ENCODE results near the gene SMPD2.

Gene SMPD2

GRCh38 chr6:109421184-109421583, 19.3 kb upstream of the SMPD2 start:
- no peak overlapping the region for H3K4me2 ChIP-seq (ENCODE audit: low read length)
- H3F3A ChIP-seq (ENCODE audit: insufficient read depth, low read length) = no peaks in the 10 kb centered on the region
- no peak for TF ChIP-seq CTCF (IDR thresholded peaks at IDR 0.05; ENCODE audit: low read length)
- TF ChIP-seq EZH2 (IDR thresholded peaks at IDR 0.05; ENCODE audit: borderline replicate concordance, low read length) = no peak
- no peaks in the 10 kb centered on the region for H3K9me3 ChIP-seq (ENCODE audit: low read length)
- no peaks in the 10 kb centered on the region for H4K20me1 ChIP-seq (ENCODE audit: insufficient read depth, low read length)
- H3K27me3 ChIP-seq (ENCODE audit: insufficient read depth, low read length) = no peaks in the 10 kb centered on the region
- H3K79me2 ChIP-seq (ENCODE audit: insufficient read depth, low read length) = no peaks in the 10 kb centered on the region
- H3K4me1 ChIP-seq (ENCODE audit: insufficient read depth, low read length, severe bottlenecking) = no peaks in the 10 kb centered on the region
- H3K9me2 ChIP-seq (ENCODE audit: low read depth, low read length) = no peaks in the 10 kb centered on the region
- H3K9ac ChIP-seq (ENCODE audit: low read length) = no peak overlapping the region
- no peak overlapping the region for H3K4me3 ChIP-seq (ENCODE audit: low read depth, low read length, poor library complexity, severe bottlenecking)
- no peaks in the 10 kb centered on the region for H3K36me3 ChIP-seq (ENCODE audit: insufficient read depth, low read length)
- H2AFZ ChIP-seq (ENCODE audit: low read length) = no peak overlapping the region
- H3K27ac ChIP-seq (ENCODE audit: low read depth, low read length, poor library complexity, severe bottlenecking) = no peak overlapping the region

DNA sequence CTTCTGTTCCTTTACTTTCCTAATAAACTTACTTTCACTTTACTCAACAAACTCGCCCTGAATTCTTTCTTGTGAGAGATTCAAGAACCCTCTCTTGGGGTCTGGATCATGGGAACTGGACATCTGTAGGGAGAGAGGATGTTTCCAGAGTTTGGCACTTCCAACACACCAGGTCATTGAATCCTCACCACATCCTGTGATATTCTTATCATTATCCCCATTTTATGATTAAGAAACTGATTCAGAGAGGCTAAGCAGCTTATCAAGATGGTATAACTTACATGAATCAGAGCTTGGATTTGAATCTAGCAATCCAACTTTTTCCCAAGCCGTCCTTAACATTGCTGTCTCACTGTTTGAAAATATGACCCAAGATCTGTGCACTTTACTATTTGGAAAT, 15.6 kb upstream of the SMPD2 start:
- H4K20me1 ChIP-seq (ENCODE audit: insufficient read depth, low read length) = no peaks in the 10 kb centered on the region
- no peaks in the 10 kb centered on the region for H3K9me3 ChIP-seq (ENCODE audit: low read length)
- no peak overlapping the region for H3K9ac ChIP-seq (ENCODE audit: low read length)
- H3K9me2 ChIP-seq (ENCODE audit: low read depth, low read length) = no peaks in the 10 kb centered on the region
- no peak for TF ChIP-seq CTCF (IDR thresholded peaks at IDR 0.05; ENCODE audit: low read length)
- no peak for TF ChIP-seq EZH2 (IDR thresholded peaks at IDR 0.05; ENCODE audit: borderline replicate concordance, low read length)
- H3K4me2 ChIP-seq (ENCODE audit: low read length) = no peak overlapping the region
- H3K79me2 ChIP-seq (ENCODE audit: insufficient read depth, low read length) = no peaks in the 10 kb centered on the region
- H3K4me1 ChIP-seq (ENCODE audit: insufficient read depth, low read length, severe bottlenecking) = no peaks in the 10 kb centered on the region
- H3K27me3 ChIP-seq (ENCODE audit: insufficient read depth, low read length) = no peaks in the 10 kb centered on the region
- H3K27ac ChIP-seq (ENCODE audit: low read depth, low read length, poor library complexity, severe bottlenecking) = no peak overlapping the region
- no peaks in the 10 kb centered on the region for H3F3A ChIP-seq (ENCODE audit: insufficient read depth, low read length)
- H3K4me3 ChIP-seq (ENCODE audit: low read depth, low read length, poor library complexity, severe bottlenecking) = no peak overlapping the region
- no peak overlapping the region for H2AFZ ChIP-seq (ENCODE audit: low read length)
- H3K36me3 ChIP-seq (ENCODE audit: insufficient read depth, low read length) = no peaks in the 10 kb centered on the region

- Histone ChIP-seq H3K9me2 (ENCODE audit: low read depth, low read length) (no peaks in the 10 kb centered on the region), H3K36me3 (ENCODE audit: insufficient read depth, low read length) (no peaks in the 10 kb centered on the region), H3K9ac (ENCODE audit: low read length) (no peak overlapping the region), H3K79me2 (ENCODE audit: insufficient read depth, low read length) (no peaks in the 10 kb centered on the region), H3K4me3 (ENCODE audit: low read depth, low read length, poor library complexity, severe bottlenecking) (no peak overlapping the region), H3K4me2 (ENCODE audit: low read length) (no peak overlapping the region), H3K9me3 (ENCODE audit: low read length) (no peaks in the 10 kb centered on the region), H3K4me1 (ENCODE audit: insufficient read depth, low read length, severe bottlenecking) (no peaks in the 10 kb centered on the region), H4K20me1 (ENCODE audit: insufficient read depth, low read length) (no peaks in the 10 kb centered on the region), H3F3A (ENCODE audit: insufficient read depth, low read length) (no peaks in the 10 kb centered on the region), H3K27ac (ENCODE audit: low read depth, low read length, poor library complexity, severe bottlenecking) (no peak overlapping the region), H3K27me3 (ENCODE audit: insufficient read depth, low read length) (no peaks in the 10 kb centered on the region), H2AFZ (ENCODE audit: low read length) (no peak overlapping the region)
- TF ChIP-seq EZH2 (IDR thresholded peaks at IDR 0.05; ENCODE audit: borderline replicate concordance, low read length) (no peak), CTCF (IDR thresholded peaks at IDR 0.05; ENCODE audit: low read length) (no peak)
Observed at GRCh38 chr6:109428889-109429477, 11.5 kb upstream of the SMPD2 start.
